Measurements from ENCODE around the gene KDM5A. TPM values are rescaled to one million over a fixed set of nuclear protein-coding genes. Genes with fewer than 3 reads are reported as not detected.

KDM5A gene
- total and polyA plus RNA-seq, 2 donors (not counting 3 experiments of a cell fraction or from before 2014, with no cell fraction given) = 12.6 to 61.0 TPM

DNA sequence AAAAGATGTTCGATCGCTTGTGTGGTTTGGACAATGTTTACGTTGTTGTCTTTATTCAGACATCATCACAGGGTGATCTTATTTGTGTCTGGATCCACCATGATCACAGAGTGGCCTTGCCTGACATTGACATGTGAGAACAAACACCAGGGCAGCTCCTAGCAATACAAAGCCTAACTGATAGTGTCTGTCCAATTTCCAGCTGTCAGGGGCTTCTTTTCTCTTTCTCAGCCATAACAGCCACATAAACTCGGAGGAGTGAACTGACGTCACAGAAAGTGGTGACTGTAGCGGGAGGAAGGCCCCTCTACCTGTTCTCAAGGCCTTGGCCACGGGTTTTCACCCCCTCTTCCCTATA, 120.7 kb downstream of the KDM5A start:
- no peak overlapping the region for H2AFZ ChIP-seq (ENCODE audit: low read depth, low read length)
- H3K9me3 ChIP-seq (replicated peaks; ENCODE audit: control insufficient read depth, insufficient read depth, low read length) = no peaks in the 10 kb centered on the region
- H3K27me3 ChIP-seq (ENCODE audit: control insufficient read depth in 2 of 2, insufficient read depth in 2 of 2, low read length in 2 of 2) = peaks cover 0 to 8% of the 10 kb centered on the region in 2 experiments
- TF ChIP-seq MAX (IDR thresholded peaks at IDR 0.05; ENCODE audit: insufficient read depth, insufficient read length) = no peak
- no peak for TF ChIP-seq POLR2A (IDR thresholded peaks at IDR 0.05; ENCODE audit: low read depth, low read length)
- FAIRE-seq (no peak), DNase-seq (ENCODE audit: low read depth, low spot score) (no peak)
- H3K9ac ChIP-seq (replicated peaks; ENCODE audit: extremely low read depth, insufficient read depth, low read length) = no peak overlapping the region
- ChIA-PET POLR2A (no interaction called here), CTCF (interaction anchor here (1.5 kb wide), 1 partner anchor 13 kb away, joined by 3 read pairs; no protein-coding TSS in a partner anchor)
- dilution Hi-C loops (cut with MboI; ENCODE audit: extremely low pct_ligation_motif_present, low sequenced_read_pairs) = no loop called here
- H4K20me1 ChIP-seq (replicated peaks; ENCODE audit: control insufficient read depth, extremely low read depth, insufficient read depth, low read length) = no peaks in the 10 kb centered on the region
- H3K9me1 ChIP-seq (replicated peaks; ENCODE audit: control insufficient read depth, extremely low read depth, insufficient read depth, low read length) = no peaks in the 10 kb centered on the region
- no peaks in the 10 kb centered on the region for H3K79me2 ChIP-seq (ENCODE audit: control insufficient read depth, insufficient read depth, low read length)
- no peak overlapping the region for H3K27ac ChIP-seq (ENCODE audit: insufficient read depth, low read depth, low read length)
- H3K4me1 ChIP-seq (ENCODE audit: control insufficient read depth, extremely low read depth, insufficient read depth, low read length) = no peaks in the 10 kb centered on the region
- H3K4me2 ChIP-seq (ENCODE audit: insufficient read depth, low read length) = no peak overlapping the region
- intact Hi-C loops (cut with micrococcal nuclease) = no loop called here
- BruUV-seq (replicated peaks) = no TSS peak
- H3K4me3 ChIP-seq (replicated peaks in 1 of 3; ENCODE audit: insufficient read depth in 1 of 3, low read depth in 1 of 3, low read length in 3 of 3) = no peak overlapping the region
- no peaks in the 10 kb centered on the region for H3K36me3 ChIP-seq (ENCODE audit: control insufficient read depth in 2 of 2, extremely low read depth in 1 of 2, insufficient read depth in 2 of 2, low read length in 2 of 2)

DNA sequence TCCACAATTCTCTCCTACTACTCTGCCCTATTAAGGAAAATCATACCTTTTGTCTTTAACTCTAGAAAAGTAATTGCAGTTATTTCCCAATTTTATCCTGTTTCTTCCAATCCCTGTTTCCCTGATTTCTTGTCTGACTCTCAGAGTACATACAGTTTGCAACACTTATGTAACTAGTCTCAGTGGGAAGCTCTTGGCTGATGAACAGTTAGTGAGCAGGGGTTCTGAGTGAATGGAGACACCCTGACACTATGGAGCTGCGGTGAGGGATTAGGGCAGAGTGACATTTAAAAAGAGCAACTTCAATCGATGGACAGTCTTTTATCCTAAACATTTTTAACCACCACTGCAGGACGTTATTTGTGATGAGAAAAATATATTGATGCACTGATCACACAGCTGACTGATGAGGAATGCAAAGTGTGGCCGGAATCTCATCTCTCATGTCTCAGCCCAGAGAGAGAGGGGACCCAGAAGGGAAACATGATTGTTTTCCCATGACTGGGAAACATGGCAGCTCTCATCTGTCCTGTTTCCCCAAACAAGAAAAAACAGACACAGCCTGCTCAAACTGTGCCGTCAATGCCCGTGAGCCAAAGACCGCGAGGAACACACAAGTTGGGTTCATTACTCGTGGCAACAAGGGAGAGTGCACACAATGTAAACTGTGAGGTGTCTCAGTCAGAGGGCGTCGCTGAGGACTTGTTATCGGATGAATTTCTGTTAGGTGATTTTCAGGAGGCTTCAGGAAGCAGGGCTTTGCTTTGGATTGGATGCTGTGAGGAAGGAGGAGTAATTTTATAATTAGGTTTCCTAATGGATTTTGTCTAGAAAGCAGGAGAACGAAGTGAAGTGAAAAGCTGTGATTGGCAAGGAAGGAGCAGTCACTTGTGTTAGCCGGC, 121.3 kb downstream of the KDM5A start:
- FAIRE-seq = no peak
- Histone ChIP-seq H3K4me2 (ENCODE audit: insufficient read depth, low read length) (no peak overlapping the region), H3K79me2 (ENCODE audit: control insufficient read depth, insufficient read depth, low read length) (no peaks in the 10 kb centered on the region)

More for the DNA sequence above, 121.3 kb downstream of the KDM5A start:
- intact Hi-C loops (cut with micrococcal nuclease) = no loop called here
- H2AFZ ChIP-seq (ENCODE audit: low read depth, low read length) = no peak overlapping the region
- H3K27ac ChIP-seq (ENCODE audit: insufficient read depth, low read depth, low read length) = no peak overlapping the region
- no peaks in the 10 kb centered on the region for H3K4me1 ChIP-seq (ENCODE audit: control insufficient read depth, extremely low read depth, insufficient read depth, low read length)
- no peaks in the 10 kb centered on the region for H3K36me3 ChIP-seq (ENCODE audit: control insufficient read depth in 2 of 2, extremely low read depth in 1 of 2, insufficient read depth in 2 of 2, low read length in 2 of 2)
- TF ChIP-seq MAX (IDR thresholded peaks at IDR 0.05; ENCODE audit: insufficient read depth, insufficient read length) (no peak), FOS (IDR thresholded peaks at IDR 0.05; ENCODE audit: borderline replicate concordance, insufficient read depth, low read length) (no peak), GATA2 (IDR thresholded peaks at IDR 0.05; ENCODE audit: insufficient read depth, insufficient read length, low read depth, low read length) (no peak), EZH2 (IDR thresholded peaks at IDR 0.05; ENCODE audit: borderline replicate concordance, low read depth, low read length, severe bottlenecking) (no peak), MYC (IDR thresholded peaks at IDR 0.05; ENCODE audit: low read depth, low read length) (no peak), POLR2AphosphoS5 (IDR thresholded peaks at IDR 0.05; ENCODE audit: insufficient read depth, low read depth, low read length) (no peak), JUN (IDR thresholded peaks at IDR 0.05; ENCODE audit: borderline replicate concordance, insufficient read depth, insufficient read length, low read depth) (no peak), POLR2A (IDR thresholded peaks at IDR 0.05; ENCODE audit: low read depth, low read length) (no peak)
- TF ChIP-seq, protein P1, sequence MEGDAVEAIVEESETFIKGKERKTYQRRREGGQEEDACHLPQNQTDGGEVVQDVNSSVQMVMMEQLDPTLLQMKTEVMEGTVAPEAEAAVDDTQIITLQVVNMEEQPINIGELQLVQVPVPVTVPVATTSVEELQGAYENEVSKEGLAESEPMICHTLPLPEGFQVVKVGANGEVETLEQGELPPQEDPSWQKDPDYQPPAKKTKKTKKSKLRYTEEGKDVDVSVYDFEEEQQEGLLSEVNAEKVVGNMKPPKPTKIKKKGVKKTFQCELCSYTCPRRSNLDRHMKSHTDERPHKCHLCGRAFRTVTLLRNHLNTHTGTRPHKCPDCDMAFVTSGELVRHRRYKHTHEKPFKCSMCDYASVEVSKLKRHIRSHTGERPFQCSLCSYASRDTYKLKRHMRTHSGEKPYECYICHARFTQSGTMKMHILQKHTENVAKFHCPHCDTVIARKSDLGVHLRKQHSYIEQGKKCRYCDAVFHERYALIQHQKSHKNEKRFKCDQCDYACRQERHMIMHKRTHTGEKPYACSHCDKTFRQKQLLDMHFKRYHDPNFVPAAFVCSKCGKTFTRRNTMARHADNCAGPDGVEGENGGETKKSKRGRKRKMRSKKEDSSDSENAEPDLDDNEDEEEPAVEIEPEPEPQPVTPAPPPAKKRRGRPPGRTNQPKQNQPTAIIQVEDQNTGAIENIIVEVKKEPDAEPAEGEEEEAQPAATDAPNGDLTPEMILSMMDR (IDR thresholded peaks at IDR 0.05; ENCODE audit: extremely low read depth in 1 of 2, insufficient read depth in 1 of 2, low read depth in 1 of 2, low read length in 2 of 2) = no peak
- CTCF ChIA-PET = interaction anchor here (1.0 to 1.5 kb wide), 2 partner anchors 8 to 12 kb away, joined by 3 read pairs; no protein-coding TSS in a partner anchor
- H3K9me1 ChIP-seq (replicated peaks; ENCODE audit: control insufficient read depth, extremely low read depth, insufficient read depth, low read length) = no peaks in the 10 kb centered on the region
- no peaks in the 10 kb centered on the region for H3K9me3 ChIP-seq (replicated peaks; ENCODE audit: control insufficient read depth, insufficient read depth, low read length)
- POLR2A ChIA-PET = no interaction called here
- H3K27me3 ChIP-seq (ENCODE audit: control insufficient read depth in 2 of 2, insufficient read depth in 2 of 2, low read length in 2 of 2) = peaks cover 0 to 8% of the 10 kb centered on the region in 2 experiments
- H3K9ac ChIP-seq (replicated peaks; ENCODE audit: extremely low read depth, insufficient read depth, low read length) = no peak overlapping the region
- DNase-seq (ENCODE audit: low read depth, low spot score) = no peak
- H4K20me1 ChIP-seq (replicated peaks; ENCODE audit: control insufficient read depth, extremely low read depth, insufficient read depth, low read length) = no peaks in the 10 kb centered on the region
- no TSS peak for BruUV-seq (replicated peaks)
- no peak overlapping the region for H3K4me3 ChIP-seq (replicated peaks in 1 of 3; ENCODE audit: insufficient read depth in 1 of 3, low read depth in 1 of 3, low read length in 3 of 3)
- dilution Hi-C loops (cut with MboI; ENCODE audit: extremely low pct_ligation_motif_present, low sequenced_read_pairs) = no loop called here

Data from endothelial cell of umbilical vein (primary cell).